GM18520 (cell line): Measurements from ENCODE around the gene MCRIP2.
"Not testable (repeated sequence)": the region's sequence is repeated elsewhere in the genome, so short reads cannot be mapped to it uniquely, and the experiment has no call there.

Source experiments
- ATAC-seq: cut with Tn5 transposase; IDR thresholded peaks from one replicate; pipeline ENCODE4 v1.9.1; 2021; ENCODE audit not compliant: unreplicated experiment

MCRIP2 gene

DNA sequence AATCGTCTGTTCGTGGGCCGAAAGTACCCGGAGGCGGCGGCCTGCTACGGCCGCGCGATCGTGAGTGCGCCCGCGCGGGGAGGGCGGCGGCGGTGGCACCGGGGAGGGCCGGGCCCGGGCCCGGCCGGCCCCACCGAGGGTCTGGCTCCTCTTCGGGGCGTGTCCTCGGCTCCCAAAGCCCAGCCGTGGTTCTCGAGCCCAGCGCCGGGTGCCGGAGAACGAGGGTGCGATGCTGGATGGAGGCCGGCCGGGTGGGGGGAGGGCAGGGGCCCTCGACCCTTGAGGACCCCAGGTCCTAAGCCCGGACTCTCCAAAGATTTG, 39.0 kb downstream of the MCRIP2 start:
- no peak for ATAC-seq

- ATAC-seq, result no peak
Measured at GRCh38 chr16:680967-681745, 39.5 kb downstream of the MCRIP2 start.

- no peak for ATAC-seq
Measured at GRCh38 chr16:681746-682427, 40.3 kb downstream of the MCRIP2 start.

DNA sequence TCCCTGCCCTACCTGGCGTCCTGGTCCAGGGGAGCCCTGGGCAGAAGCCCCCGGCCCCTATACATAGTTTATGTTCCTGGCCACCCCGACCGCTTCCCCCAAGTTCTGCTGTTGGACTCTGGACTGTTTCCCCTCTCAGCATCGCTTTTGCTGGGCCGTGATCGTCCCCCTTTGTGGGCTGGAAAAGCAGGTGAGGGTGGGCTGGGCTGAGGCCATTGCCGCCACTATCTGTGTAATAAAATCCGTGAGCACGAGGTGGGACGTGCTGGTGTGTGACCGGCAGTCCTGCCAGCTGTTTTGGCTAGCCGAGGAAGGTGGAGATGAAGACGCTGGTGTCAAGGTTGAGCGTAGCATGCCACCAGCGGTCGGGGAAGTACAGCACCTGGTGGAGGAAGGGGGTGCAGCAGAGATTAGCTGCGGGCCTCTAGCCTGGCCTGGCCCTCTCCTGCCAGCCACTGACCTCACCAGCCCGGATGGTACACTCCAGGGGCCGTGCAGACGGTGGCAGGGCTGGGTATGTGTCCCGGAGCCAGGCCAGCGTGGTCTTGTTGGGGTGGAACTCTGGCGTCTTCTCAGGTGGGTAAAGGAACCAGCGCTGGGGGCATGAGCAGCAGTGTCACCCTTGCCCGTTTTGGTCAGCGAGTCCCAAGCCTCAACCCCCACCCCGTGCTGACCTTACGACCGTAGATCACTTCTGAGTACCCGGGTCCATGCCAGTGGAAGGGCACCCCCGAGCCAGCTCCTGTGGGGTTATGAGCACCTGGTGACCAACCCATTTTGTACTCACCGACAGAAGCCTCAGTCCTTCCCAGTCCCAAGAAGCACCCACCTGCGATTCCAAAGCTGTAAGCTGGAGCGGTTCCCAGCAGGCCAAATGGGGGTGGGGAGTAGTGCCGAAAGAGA, 41.1 kb downstream of the MCRIP2 start:
- ATAC-seq, result no peak

DNA sequence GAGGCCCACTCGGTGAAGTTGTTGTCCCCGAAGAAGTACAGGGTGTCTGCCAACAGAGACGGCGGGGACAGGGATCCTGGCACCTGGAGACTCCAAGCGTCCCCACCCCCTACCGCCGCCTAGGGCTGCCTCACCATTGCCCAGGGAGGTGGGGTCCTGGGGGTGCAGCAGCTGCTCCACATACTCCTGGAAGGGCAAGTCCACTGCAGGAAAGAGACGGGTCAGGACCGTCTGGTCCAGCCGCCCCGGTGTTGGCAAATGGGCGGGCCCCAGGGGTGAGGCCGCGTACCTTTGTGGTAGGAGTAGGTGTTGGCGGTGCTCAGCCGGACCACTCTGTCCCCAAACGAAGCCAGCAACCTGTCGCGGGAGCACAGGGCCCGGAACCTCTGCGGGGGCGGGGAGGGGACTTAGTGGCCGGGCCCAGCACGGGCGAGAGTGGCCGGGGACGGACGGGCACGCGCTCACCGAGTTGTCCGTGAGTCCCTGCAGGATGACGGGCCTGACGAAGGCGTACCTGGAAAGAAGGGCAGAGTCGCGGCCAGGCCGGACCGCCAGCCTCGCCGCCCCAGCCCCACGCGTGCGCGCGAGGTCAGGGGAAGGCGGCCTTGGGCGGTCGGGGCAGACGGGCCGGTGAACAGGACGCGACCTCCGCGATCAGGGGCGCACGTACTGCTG, 41.9 kb downstream of the MCRIP2 start:
- no peak for ATAC-seq

DNA sequence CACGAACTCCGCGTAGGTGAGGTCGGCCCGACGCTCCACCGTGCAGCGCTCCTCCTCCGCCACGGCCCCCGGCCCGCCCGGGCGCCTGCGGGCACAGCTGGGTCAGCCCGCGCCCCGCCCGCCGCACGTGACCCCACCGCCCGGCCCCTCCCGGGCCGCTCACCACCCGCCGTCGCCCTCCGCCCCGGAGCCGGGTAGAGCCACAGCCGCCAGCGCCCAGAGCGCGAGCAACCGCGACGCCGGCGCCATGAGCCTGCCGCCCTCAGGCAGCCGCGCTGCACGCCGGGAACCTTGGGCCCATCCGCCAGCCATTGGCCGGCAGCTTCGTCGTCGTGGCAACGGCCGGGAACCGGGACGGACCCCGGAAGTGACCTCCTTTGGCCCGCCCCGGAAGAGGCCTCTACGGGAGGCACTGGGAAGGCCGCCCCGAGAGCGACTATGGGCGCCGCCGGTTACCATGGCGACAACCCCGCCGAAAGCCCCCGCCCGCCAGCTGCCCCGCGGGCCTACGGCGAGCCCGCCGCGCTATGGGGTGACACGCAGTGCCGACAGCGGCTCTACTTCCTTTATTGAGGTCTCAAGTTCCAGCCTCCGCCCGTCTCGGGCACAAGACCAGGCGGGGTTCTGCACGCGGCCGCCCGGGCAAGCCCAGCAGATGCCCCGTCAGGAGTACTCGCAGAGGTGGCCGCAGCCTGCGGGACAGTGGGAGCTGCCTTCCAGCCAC, 42.6 kb downstream of the MCRIP2 start, which contains the start of gene JMJD8:
JMJD8 (minus strand) TSS at position 264 of the 724 bp plus-strand sequence; CDS start at position 249, 15 bp downstream.
- peak; percentile 70 for ATAC-seq

DNA sequence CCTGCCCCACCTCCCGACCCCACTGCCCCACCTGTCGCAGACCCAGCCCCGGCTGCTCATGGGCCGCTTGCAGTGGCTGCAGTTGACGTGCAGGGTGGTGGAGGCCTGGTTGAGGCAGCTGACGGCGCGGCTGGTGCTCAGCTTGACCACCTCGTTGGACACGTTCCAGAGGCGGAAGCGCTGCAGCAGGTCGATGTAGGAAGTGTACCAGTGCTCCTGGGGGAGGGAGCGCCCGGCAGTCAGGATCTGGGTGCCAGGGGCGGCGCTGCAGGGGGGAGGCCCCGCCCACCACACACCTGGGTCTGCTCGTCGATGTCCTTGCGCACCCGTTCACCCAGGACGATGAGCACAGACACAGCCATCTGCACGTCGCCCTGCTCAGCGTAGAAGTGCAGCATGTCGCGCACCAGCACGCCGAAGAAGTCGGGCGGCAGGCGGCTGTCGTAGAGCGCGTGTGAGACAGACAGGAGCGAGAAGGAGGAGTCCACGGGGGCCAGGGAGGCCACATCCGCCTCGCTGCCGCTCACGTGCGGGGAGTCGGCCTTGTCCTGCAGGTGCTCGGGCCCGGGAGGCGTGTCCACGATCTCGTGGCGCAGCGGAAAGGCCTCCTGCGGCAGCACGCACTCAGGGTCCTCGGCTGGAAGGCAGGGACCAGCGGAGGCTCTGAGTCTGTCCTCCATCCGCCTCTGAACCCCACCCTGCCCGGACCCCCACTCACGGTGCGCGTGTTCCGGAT, 43.5 kb downstream of the MCRIP2 start:
- no peak for ATAC-seq

- no peak for ATAC-seq
Measured at GRCh38 chr16:685967-686366, 44.3 kb downstream of the MCRIP2 start.

DNA sequence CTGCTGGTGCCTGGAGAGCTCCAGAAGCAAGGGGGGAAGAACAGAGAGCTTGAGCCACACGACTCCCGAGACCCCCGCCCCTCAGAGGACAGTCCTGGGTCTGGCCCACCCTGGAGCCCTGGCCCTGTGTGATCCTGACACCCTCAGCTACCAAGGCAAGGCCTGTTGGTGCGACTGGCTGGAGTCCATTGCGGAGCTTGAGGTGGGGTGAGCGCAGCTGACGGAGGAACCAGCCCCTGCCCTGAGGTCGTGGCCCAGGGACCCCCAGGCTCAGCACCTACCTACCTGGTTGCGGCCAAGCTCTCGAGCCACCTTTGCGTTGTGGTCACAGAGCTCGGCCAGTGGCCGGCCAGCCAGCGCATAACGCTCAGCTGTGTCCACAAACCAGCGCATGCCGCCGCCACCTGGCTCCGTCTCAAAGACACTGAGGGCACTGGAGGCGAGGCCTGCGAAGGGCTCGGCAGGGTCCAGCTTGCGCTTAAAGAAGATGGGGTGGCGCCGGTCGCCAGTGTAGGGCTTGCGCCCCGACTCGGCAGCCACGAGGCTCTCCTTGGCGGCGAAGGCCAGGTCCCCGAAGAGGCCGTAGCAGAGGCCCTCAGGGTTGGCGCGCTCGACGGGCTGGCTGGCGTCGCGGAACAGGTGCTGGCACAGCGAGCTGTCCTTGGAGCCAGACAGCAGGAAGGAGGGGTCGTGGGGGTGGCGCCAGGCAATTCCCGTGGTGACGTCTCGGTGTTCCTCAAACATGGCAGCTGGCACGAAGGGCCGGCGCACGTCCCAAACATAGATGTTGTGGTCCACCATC, 45.0 kb downstream of the MCRIP2 start:
- ATAC-seq, result no peak

GRCh38 chr16:687499-687898, 45.9 kb downstream of the MCRIP2 start:
- ATAC-seq, result no peak

GRCh38 chr16:689175-689897, 47.7 kb downstream of the MCRIP2 start:
- ATAC-seq, result no peak

DNA sequence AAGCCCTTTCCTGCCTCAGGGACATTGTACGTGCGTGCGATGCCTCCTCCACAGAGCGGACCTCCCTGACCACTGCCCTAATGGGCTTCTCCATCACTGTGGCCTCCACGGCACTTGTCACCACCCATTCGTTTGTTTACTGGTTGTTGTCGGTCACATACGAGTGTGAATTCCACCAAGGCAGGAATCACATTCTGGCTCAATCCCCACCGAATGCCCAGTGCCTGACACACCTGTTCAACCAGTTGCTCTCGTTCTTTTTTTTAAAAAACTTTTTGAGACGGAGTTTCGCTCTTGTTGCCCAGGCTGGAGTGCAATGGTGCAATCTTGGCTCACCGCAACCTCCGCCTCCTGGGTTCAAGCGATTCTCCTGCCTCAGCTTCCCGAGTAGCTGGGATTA, 49.6 kb downstream of the MCRIP2 start:
- ATAC-seq, result not testable (repeated sequence)

DNA sequence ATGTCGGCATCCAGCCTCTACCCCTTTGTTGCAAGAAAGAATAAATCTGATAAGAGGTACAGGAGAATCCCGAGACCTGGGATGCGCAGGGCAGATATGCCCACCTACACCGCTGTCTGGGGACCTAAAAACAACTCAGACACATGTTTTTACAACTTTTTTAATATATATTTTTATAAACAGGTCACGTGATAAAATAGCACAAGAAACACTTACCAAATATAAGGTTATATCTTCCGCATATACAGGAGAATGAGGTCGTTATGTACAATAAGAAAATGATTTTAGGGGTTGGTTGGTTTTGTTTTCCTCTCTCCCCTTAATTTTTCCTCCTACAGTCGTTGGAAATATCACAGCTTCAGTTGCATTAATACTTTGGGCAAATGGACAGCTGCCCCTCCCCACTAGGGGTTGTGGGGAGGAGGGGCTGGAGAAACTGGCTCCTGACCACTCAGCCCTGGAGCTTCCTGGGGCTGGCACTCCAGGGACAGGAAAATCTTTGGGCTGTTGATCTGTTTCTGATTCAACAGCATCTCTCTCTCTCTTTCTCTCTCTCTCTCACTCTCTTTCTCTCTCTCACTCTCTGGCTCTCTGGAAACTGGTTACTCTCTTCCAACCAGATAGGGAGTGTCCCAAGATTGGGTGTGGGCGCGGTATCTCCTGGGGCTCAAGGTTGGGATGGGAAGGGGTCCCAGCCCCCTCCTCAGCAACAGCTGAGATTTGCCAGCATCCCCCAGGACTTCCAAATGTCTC, 50.9 kb downstream of the MCRIP2 start:
- ATAC-seq, result no peak

DNA sequence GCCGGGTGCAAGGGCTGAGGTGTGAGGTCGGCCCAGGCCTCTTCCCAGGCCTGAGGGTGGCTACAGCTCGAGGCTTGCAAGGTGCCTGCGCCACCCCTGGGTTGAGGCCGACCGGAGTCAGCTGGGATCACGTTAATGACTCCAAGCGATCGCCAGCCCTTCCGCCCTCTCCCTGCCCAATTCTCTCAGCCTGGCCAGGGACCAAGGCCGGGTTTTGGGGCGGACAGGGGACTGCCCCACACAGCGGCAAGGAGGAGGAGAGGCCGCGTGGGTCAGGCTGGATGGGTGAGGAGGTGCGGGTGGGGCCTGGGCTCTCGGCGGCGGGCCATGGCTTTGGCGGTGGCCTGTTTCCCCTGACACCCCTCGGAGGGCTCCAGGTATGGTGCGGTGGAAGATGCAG, 51.7 kb downstream of the MCRIP2 start:
- no peak for ATAC-seq

DNA sequence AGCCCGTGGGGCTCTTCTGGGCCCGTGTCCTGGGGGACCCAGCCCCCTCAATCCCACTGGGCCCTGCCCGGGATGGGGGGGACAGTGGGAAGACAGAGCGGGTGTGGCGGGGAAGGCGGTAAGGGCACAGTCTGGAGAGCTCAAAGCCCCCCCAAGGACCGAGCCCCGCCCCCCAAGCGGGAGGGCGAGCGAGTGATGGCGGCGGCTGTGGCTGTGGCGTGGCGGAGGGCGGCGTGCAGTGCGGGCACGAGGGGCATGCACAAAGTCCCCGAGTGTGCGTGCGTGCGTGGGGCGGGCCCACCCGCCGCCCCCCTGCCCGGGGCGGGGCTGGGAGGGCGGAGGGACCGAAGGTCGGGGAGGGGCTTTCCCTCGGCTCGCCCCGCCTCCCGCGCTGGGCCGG, 52.1 kb downstream of the MCRIP2 start:
- no peak for ATAC-seq

- ATAC-seq, result no peak
Measured at GRCh38 chr16:694187-694862, 52.7 kb downstream of the MCRIP2 start.

DNA sequence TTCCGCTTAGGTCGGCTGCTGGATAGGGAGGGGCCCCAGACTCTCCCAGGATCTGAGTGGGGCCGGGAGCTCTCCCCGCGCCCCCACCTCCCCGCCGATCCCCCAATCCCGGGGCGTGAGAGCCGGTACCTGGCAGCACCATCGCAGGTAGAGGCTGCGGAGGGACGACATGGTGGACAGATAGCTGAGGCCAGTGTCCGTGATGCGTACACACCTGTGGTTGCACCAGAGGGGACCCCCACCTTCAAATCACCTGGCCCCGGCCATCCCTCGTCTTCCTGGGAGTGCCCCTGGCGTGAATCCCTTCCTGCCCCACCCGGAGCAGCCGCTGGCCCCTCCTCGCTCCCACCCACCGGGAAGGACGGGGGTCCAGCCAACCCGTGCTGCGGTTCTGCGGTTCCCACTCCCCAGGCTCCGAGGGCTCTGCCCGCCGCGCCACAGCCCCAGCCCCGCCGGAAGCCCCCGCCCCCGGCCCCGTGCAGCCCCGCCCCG, 53.3 kb downstream of the MCRIP2 start:
- ATAC-seq, result no peak
